BJ (cell line): ENCODE results near the gene PARD3. TPM values are rescaled to one million over a fixed set of nuclear protein-coding genes. Genes with fewer than 3 reads are reported as not detected.

Experiments used
- CTCF ChIA-PET: fragments of 350-600 bp; formaldehyde crosslinking; extraction: SDS; loops from one replicate; lab custom pipeline; 2021; ENCODE audit warnings: antibody characterized with exemption, inconsistent platforms; lab: Yijun Ruan, JAX
- POLR2A ChIA-PET: fragments of 300-600 bp; sonication (Branson Sonifier 250); formaldehyde crosslinking; extraction: SDS; loops from one replicate; lab custom pipeline; 2021; ENCODE audit warnings: antibody characterized with exemption; lab: Charles Lee
- DNase-seq: peaks from one replicate; pipeline ENCODE4 v3.0.0-alpha.2; 2011; ENCODE audit warnings: low read depth
- H3K27me3 ChIP-seq: 2 replicates; pipeline ENCODE4 v1.6.0; 2011; ENCODE audit warnings: low read length; ENCODE audit not compliant: control insufficient read depth, insufficient read depth
- H3K36me3 ChIP-seq: 2 replicates; pipeline ENCODE4 v1.5.1; 2011; ENCODE audit warnings: low read length; ENCODE audit not compliant: control insufficient read depth, insufficient read depth
- H3K4me3 ChIP-seq: 2 replicates; pipeline ENCODE4 v1.5.1; 2011; ENCODE audit warnings: low read depth, mild to moderate bottlenecking, control low read depth, low read length
- CTCF ChIP-seq: IDR thresholded peaks from 2 replicates; pipeline ENCODE4 v1.5.1; 2011; ENCODE audit warnings: low read depth, mild to moderate bottlenecking, control low read depth, inconsistent platforms, low read length, moderate library complexity; ENCODE audit not compliant: insufficient read depth
- polyA plus RNA-seq: library from polyadenylated mRNA; depleted of rRNA; stranded (reverse); fragments of >200 nt; gene quantifications from 2 replicates; pipeline ENCODE4 v1.2.3, GENCODE V29; 2011

PARD3 gene
- polyA plus RNA-seq, 1 experiment = 17.7 TPM

- POLR2A ChIA-PET = no interaction called here
- no peak for DNase-seq
Measured at GRCh38 chr10:34698979-34699378, 116.1 kb downstream of the PARD3 start.

GRCh38 chr10:34698248-34698831 is 116.8 kb downstream of the PARD3 start:
- TF ChIP-seq CTCF = no peak
- DNase-seq = no peak
- POLR2A ChIA-PET = no interaction called here
- Histone ChIP-seq H3K36me3 (peaks cover 1% of the 10 kb centered on the region; the same call in 1 of the 2 replicates), H3K27me3 (no peaks in the 10 kb centered on the region), H3K4me3 (no peak overlapping the region)
- CTCF ChIA-PET = no interaction called here

More at GRCh38 chr10:34698979-34699378, 116.1 kb downstream of the PARD3 start:
- CTCF ChIA-PET = interaction anchor here (0.7 kb wide), 1 partner anchor 112 kb away, joined by 3 read pairs; no protein-coding TSS in a partner anchor
- Histone ChIP-seq H3K4me3 (no peak overlapping the region), H3K36me3 (peaks cover 1% of the 10 kb centered on the region; the same call in 1 of the 2 replicates), H3K27me3 (no peaks in the 10 kb centered on the region)
- TF ChIP-seq CTCF = no peak

GRCh38 chr10:34697351-34698247 is 117.5 kb downstream of the PARD3 start:
- no peaks in the 10 kb centered on the region for H3K27me3 ChIP-seq
- POLR2A ChIA-PET = no interaction called here
- no peak for TF ChIP-seq CTCF
- peaks cover 1% of the 10 kb centered on the region; the same call in 1 of the 2 replicates for H3K36me3 ChIP-seq
- no peak for DNase-seq
- H3K4me3 ChIP-seq = no peak overlapping the region
- CTCF ChIA-PET = no interaction called here

GRCh38 chr10:34696423-34696822 is 118.7 kb downstream of the PARD3 start:
- Histone ChIP-seq H3K27me3 (no peaks in the 10 kb centered on the region), H3K36me3 (peaks cover 1% of the 10 kb centered on the region; the same call in 1 of the 2 replicates), H3K4me3 (no peak overlapping the region)
- POLR2A ChIA-PET = no interaction called here
- peak; percentile 47 for DNase-seq
- CTCF ChIA-PET = no interaction called here
- no peak for TF ChIP-seq CTCF
